ENCODE data around the gene RB1. TPM values are rescaled to one million over a fixed set of nuclear protein-coding genes. Genes with fewer than 3 reads are reported as not detected.

Gene RB1
- total and polyA plus RNA-seq, 5 donors from 2014 or later: 18.8 to 24.6 (median 23.0) TPM

DNA sequence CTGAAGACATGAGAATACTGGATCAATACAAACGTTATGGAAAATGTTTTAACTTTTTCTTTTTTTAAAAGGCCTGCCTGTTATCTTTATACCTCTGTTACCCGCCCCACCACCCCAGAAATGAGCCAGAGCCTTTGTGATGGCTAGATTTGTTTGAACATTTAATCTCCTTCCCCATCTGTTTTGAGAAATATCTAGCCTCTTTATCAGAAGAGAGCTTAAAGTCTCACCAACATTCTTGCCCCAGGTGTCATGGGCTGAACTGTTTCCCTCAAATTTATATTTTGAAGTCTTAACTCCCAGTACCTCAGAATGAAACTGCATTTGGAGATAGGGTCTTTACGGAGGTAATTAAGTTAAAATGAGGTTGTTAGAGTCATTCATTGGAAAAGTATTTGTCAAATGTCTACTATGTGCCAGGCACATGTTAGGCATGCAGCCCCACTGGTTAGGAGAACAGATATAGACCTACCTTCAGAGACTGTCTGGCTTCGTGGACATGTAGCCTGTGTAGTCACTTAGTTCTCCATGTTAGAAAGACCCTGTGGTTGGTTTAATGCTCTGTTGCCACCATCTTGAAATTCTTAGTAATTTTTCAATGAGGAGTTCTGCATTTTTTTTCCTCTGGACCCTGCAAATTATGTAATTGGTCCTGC is 6.3 kb upstream of the RB1 start:
- no peaks in the 10 kb centered on the region for H3K4me1 ChIP-seq (ENCODE audit: control insufficient read depth, insufficient read depth, low read length, poor library complexity, severe bottlenecking)
- H3K36me3 ChIP-seq (ENCODE audit: control insufficient read depth, insufficient read depth, low read length): no peaks in the 10 kb centered on the region
- no peaks in the 10 kb centered on the region for H3K9me3 Mint-ChIP-seq
- no peaks in the 10 kb centered on the region for H3K27me3 ChIP-seq (ENCODE audit: control insufficient read depth, insufficient read depth, low read length)
- peaks cover 4% of the 10 kb centered on the region for H3K27me3 Mint-ChIP-seq
- no peak overlapping the region for H3K4me3 Mint-ChIP-seq
- no peak for ATAC-seq (ENCODE audit: low read depth in 2 of 2)
- H3K27ac ChIP-seq (ENCODE audit: insufficient read depth, low read length, poor library complexity, severe bottlenecking): no peak overlapping the region
- peaks cover 0 to 7% (median 5%) of the 10 kb centered on the region in 4 donors for H3K4me1 Mint-ChIP-seq
- no peak for DNase-seq
- no peak overlapping the region for H3K27ac Mint-ChIP-seq
- no peak overlapping the region for H3K4me3 ChIP-seq (ENCODE audit: low read depth, low read length)
- no peaks in the 10 kb centered on the region for H3K36me3 Mint-ChIP-seq
- no peaks in the 10 kb centered on the region for H3K9me3 ChIP-seq (ENCODE audit: control insufficient read depth in 2 of 2, low read length in 2 of 2)

DNA sequence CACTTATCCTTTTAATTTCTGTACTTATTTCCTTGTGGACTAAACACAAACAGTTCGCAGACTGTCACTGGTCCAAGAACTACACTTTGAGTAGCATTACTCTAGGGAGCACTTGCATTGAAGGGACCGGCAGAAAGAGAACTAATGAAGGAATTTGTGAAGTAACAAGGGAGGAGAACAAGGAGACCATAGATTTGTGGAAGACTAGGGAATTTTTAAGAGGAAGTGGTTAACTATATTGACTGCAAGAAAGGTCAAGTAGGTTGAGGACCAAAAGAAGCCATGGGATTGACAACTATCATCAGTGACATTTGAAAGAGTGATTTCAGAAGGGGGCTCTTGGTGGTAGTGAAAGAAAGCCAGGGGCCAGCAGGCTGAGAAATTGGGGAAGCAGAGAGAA is 4.0 kb upstream of the RB1 start:
- no peak for ATAC-seq (ENCODE audit: low read depth in 2 of 2)
- Mint-ChIP-seq H3K27ac (no peak overlapping the region), H3K4me3 (peak overlapping the region in 1 of 4 donors; percentile 76)

DNA sequence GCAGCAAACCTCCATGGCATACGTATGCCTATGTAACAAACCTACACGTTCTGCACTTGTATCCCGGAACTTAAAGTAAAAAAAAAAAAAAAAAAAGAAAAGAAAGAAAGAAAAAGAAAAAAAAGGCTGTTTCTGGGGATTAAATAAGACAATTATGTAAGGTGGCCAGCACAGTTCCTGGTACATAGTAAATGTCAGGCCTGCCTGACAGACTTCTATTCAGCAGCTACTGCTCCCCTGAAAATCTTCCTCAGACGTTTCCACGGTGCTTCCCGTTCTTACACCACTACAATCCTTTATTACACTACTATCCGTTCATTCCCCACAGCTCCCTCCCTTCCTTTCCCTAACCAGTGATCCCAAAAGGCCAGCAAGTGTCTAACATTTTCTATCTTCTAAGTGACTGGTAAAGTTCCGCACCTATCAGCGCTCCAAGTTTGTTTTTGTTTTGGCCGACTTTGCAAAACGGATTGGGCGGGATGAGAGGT is 636 bp upstream of the RB1 start:
- H3K9me3 ChIP-seq (ENCODE audit: control insufficient read depth in 2 of 2, low read length in 2 of 2): no peaks in the 10 kb centered on the region
- peak overlapping the region; percentile 81 to 98 (median 96) for H3K27ac Mint-ChIP-seq
- peaks cover 3% of the 10 kb centered on the region for H3K36me3 ChIP-seq (ENCODE audit: control insufficient read depth, insufficient read depth, low read length)
- H3K4me3 ChIP-seq (ENCODE audit: low read depth, low read length): peak overlapping the region; percentile 91
- peaks cover 24 to 42% (median 29%) of the 10 kb centered on the region in 4 donors for H3K4me1 Mint-ChIP-seq
- DNase-seq (peak in 1 of 3 donors; percentile 69), ATAC-seq (ENCODE audit: low read depth in 2 of 2) (peak in 1 of 2 donors; percentile 4)
- H3K27me3 ChIP-seq (ENCODE audit: control insufficient read depth, insufficient read depth, low read length): no peaks in the 10 kb centered on the region
- no peaks in the 10 kb centered on the region for H3K27me3 Mint-ChIP-seq
- H3K9me3 Mint-ChIP-seq: peaks cover 0 to 2% (median 0%) of the 10 kb centered on the region in 7 donors
- peak overlapping the region; percentile 97 for H3K27ac ChIP-seq (ENCODE audit: insufficient read depth, low read length, poor library complexity, severe bottlenecking)
- H3K4me1 ChIP-seq (ENCODE audit: control insufficient read depth, insufficient read depth, low read length, poor library complexity, severe bottlenecking): peaks cover 25% of the 10 kb centered on the region
- peaks cover 4% of the 10 kb centered on the region for H3K36me3 Mint-ChIP-seq
- H3K4me3 Mint-ChIP-seq: peak overlapping the region; percentile 93 to 99 (median 97)

More for the DNA sequence above, 4.0 kb upstream of the RB1 start:
- Mint-ChIP-seq H3K4me1 (peaks cover 8 to 16% (median 14%) of the 10 kb centered on the region in 4 donors), H3K27me3 (no peaks in the 10 kb centered on the region), H3K9me3 (peaks cover 0 to 2% (median 0%) of the 10 kb centered on the region in 7 donors), H3K36me3 (no peaks in the 10 kb centered on the region)
- peaks cover 7% of the 10 kb centered on the region for H3K4me1 ChIP-seq (ENCODE audit: control insufficient read depth, insufficient read depth, low read length, poor library complexity, severe bottlenecking)
- H3K36me3 ChIP-seq (ENCODE audit: control insufficient read depth, insufficient read depth, low read length): no peaks in the 10 kb centered on the region
- H3K27ac ChIP-seq (ENCODE audit: insufficient read depth, low read length, poor library complexity, severe bottlenecking): no peak overlapping the region
- H3K27me3 ChIP-seq (ENCODE audit: control insufficient read depth, insufficient read depth, low read length): no peaks in the 10 kb centered on the region
- no peaks in the 10 kb centered on the region for H3K9me3 ChIP-seq (ENCODE audit: control insufficient read depth in 2 of 2, low read length in 2 of 2)
- no peak for DNase-seq
- no peak overlapping the region for H3K4me3 ChIP-seq (ENCODE audit: low read depth, low read length)

DNA sequence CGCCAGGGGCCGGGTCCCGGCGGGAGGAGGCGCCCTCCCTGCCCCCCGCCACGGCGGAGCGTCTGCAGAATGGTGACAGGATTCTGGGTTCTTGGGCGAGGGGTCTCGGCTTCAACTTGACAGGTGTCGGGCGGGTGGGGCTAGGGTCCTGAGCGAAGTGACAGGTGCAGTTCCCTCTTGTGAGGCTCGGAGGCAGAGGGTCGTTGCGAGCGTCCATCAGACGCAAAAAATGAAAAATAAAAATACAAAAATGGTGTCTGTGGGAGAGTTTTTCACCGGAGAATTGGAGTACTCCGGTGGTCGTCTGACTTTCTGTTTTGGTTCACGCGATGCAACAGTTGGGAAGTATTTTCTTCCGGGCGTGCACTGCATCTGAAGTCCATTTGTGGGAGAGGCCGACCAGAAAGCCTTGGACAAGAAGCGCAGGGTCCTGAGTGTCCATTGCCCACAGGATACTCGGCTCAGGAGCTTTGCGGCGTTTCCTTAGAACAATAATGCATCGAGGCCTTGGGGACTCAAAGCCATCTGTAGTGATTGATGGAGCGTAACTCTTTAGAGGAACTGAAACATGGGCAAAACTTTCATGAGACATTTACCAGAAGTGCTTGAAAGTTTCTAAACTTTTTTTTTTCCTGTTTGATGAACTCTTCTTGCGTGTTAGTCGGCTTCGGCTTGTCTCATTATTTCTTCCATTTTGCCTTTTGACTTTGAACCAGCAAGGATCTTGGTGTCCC is 759 bp downstream of the RB1 start:
- Histone ChIP-seq H3K27me3 (ENCODE audit: control insufficient read depth, insufficient read depth, low read length) (no peaks in the 10 kb centered on the region), H3K4me1 (ENCODE audit: control insufficient read depth, insufficient read depth, low read length, poor library complexity, severe bottlenecking) (peaks cover 25% of the 10 kb centered on the region), H3K36me3 (ENCODE audit: control insufficient read depth, insufficient read depth, low read length) (peaks cover 6% of the 10 kb centered on the region), H3K4me3 (ENCODE audit: low read depth, low read length) (peak overlapping the region; percentile 99), H3K9me3 (ENCODE audit: control insufficient read depth in 2 of 2, low read length in 2 of 2) (no peaks in the 10 kb centered on the region), H3K27ac (ENCODE audit: insufficient read depth, low read length, poor library complexity, severe bottlenecking) (peak overlapping the region; percentile 97)
- DNase-seq: peak in 2 of 3 donors; percentile 42 to 64
- peak overlapping the region; percentile 92 to 99 (median 96) for H3K27ac Mint-ChIP-seq
- peaks cover 4% of the 10 kb centered on the region for H3K36me3 Mint-ChIP-seq
- no peaks in the 10 kb centered on the region for H3K27me3 Mint-ChIP-seq
- peak; percentile 22 to 28 for ATAC-seq (ENCODE audit: low read depth in 2 of 2)
- peak overlapping the region; percentile 96 to 99 (median 98) for H3K4me3 Mint-ChIP-seq
- peaks cover 27 to 50% (median 34%) of the 10 kb centered on the region in 4 donors for H3K4me1 Mint-ChIP-seq
- H3K9me3 Mint-ChIP-seq: peaks cover 0 to 2% (median 0%) of the 10 kb centered on the region in 7 donors

DNA sequence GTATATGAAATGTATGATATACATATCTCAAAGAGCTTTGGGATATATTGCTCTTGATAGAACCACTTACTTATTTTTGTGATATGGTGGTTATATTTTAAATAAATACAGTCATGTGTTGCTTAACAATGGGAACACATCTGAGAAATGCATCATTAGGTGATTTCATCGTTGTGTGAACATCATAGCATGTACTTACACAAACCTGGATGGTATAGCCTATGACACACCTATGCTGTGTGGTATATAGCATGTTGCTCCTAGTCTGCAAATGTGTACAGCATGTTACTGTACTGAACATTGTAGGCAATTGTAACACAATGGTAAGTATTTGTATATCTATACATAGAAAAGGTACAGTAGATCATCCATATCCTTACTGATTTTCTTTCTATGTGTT is 7.7 kb downstream of the RB1 start:
- Histone ChIP-seq H3K4me3 (ENCODE audit: low read depth, low read length) (no peak overlapping the region), H3K9me3 (ENCODE audit: control insufficient read depth in 2 of 2, low read length in 2 of 2) (no peaks in the 10 kb centered on the region), H3K4me1 (ENCODE audit: control insufficient read depth, insufficient read depth, low read length, poor library complexity, severe bottlenecking) (peaks cover 10% of the 10 kb centered on the region), H3K27me3 (ENCODE audit: control insufficient read depth, insufficient read depth, low read length) (no peaks in the 10 kb centered on the region), H3K36me3 (ENCODE audit: control insufficient read depth, insufficient read depth, low read length) (peaks cover 11% of the 10 kb centered on the region), H3K27ac (ENCODE audit: insufficient read depth, low read length, poor library complexity, severe bottlenecking) (no peak overlapping the region)
- H3K4me1 Mint-ChIP-seq: peaks cover 39 to 72% (median 49%) of the 10 kb centered on the region in 4 donors
- no peaks in the 10 kb centered on the region for H3K27me3 Mint-ChIP-seq
- H3K9me3 Mint-ChIP-seq: no peaks in the 10 kb centered on the region
- no peak overlapping the region for H3K27ac Mint-ChIP-seq
- H3K4me3 Mint-ChIP-seq: no peak overlapping the region
- DNase-seq (no peak), ATAC-seq (ENCODE audit: low read depth in 2 of 2) (no peak)
- peaks cover 26% of the 10 kb centered on the region for H3K36me3 Mint-ChIP-seq

DNA sequence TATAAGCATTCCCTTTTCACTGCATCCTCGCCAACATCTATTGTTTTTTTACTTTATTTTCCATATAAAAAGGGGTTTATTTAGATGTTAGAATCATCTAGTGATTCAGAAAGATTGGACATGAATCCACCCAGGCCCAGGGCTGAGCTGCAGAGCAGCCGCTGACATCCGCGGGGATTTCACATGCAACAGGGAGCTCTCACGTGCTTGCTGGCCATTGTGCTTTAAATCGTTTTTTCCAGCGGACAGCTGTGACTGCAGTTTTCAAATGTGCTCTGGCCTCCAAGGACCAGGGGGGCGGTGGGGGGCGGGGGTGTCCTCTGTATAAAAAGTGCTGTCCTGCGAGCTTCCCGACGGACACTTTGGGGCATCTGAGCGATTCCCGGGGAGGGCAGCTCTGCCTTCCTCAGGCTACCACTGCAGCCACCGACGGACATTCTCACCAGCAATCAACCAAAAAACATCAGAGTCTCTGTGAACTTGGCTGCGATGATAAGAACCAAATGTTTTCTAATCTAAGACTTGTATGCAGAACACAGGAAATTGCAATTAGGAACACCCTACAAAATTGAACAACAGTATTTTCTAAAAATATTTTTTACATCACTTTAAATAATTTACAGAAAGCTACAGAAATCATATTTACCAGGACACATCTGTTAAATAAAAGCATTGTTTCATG is 12.6 kb downstream of the RB1 start:
- Mint-ChIP-seq H3K27ac (no peak overlapping the region), H3K36me3 (peaks cover 27% of the 10 kb centered on the region)
- DNase-seq: no peak

DNA sequence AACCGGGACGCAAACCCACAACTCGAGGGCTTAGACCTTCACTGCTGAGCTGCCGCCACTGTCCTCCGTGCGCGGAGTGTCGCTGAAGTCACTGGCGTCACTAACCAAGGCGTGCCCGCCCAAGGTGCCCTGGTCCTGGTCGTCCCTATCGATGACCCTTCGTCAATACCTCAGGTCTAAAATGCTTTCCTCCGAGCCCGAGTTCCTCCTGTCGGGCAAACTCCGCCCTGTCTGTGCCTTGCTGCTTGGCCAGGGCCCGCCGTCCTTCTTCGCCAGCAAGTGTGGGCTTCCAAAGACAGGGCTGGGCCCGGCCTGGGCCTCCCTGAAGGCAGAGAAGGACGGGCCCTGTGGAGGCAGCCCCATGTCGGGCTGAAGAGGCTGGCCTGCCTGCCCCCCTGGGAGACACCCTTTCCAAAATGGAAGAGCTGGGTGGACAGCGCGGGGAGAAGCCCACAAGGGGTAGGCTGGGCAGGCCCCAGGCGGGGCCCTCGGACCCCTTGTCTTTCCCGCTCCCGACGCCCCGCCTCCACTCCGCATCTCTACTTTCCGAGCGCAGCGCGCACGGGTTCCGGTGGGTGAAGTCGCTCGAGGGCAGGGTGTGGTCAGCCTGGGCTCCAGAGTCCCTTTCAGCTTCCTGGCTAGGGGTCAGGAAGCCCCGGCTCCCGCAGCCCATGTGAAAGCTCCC is 13.4 kb downstream of the RB1 start:
- H3K27me3 ChIP-seq (ENCODE audit: control insufficient read depth, insufficient read depth, low read length): no peaks in the 10 kb centered on the region
- ATAC-seq (ENCODE audit: low read depth in 2 of 2) (no peak), DNase-seq (no peak)
- H3K4me3 ChIP-seq (ENCODE audit: low read depth, low read length): no peak overlapping the region
- peaks cover 6% of the 10 kb centered on the region for H3K4me1 ChIP-seq (ENCODE audit: control insufficient read depth, insufficient read depth, low read length, poor library complexity, severe bottlenecking)
- H3K27ac Mint-ChIP-seq: no peak overlapping the region
- peaks cover 0 to 5% (median 0%) of the 10 kb centered on the region in 7 donors for H3K9me3 Mint-ChIP-seq
- H3K4me1 Mint-ChIP-seq: peaks cover 22 to 52% (median 38%) of the 10 kb centered on the region in 4 donors
- peaks cover 0 to 3% of the 10 kb centered on the region in 2 experiments for H3K9me3 ChIP-seq (ENCODE audit: control insufficient read depth in 2 of 2, low read length in 2 of 2)
- H3K27me3 Mint-ChIP-seq: peaks cover 7% of the 10 kb centered on the region
- peaks cover 5% of the 10 kb centered on the region for H3K36me3 ChIP-seq (ENCODE audit: control insufficient read depth, insufficient read depth, low read length)
- peaks cover 29% of the 10 kb centered on the region for H3K36me3 Mint-ChIP-seq
- no peak overlapping the region for H3K27ac ChIP-seq (ENCODE audit: insufficient read depth, low read length, poor library complexity, severe bottlenecking)
- peak overlapping the region in 1 of 4 donors; percentile 46 for H3K4me3 Mint-ChIP-seq

More for the DNA sequence above, 12.6 kb downstream of the RB1 start:
- Mint-ChIP-seq H3K27me3 (peaks cover 7% of the 10 kb centered on the region), H3K4me1 (peaks cover 22 to 53% (median 38%) of the 10 kb centered on the region in 4 donors), H3K4me3 (peak overlapping the region in 2 of 4 donors; percentile 54 to 59), H3K9me3 (no peaks in the 10 kb centered on the region)
- Histone ChIP-seq H3K4me3 (ENCODE audit: low read depth, low read length) (no peak overlapping the region), H3K4me1 (ENCODE audit: control insufficient read depth, insufficient read depth, low read length, poor library complexity, severe bottlenecking) (peaks cover 6% of the 10 kb centered on the region), H3K36me3 (ENCODE audit: control insufficient read depth, insufficient read depth, low read length) (peaks cover 5% of the 10 kb centered on the region), H3K27me3 (ENCODE audit: control insufficient read depth, insufficient read depth, low read length) (no peaks in the 10 kb centered on the region), H3K27ac (ENCODE audit: insufficient read depth, low read length, poor library complexity, severe bottlenecking) (no peak overlapping the region), H3K9me3 (ENCODE audit: control insufficient read depth in 2 of 2, low read length in 2 of 2) (no peaks in the 10 kb centered on the region)
- ATAC-seq (ENCODE audit: low read depth in 2 of 2): no peak
